Activated CD8-positive, alpha-beta memory T cell treated with anti-CD3 and anti-CD28 coated beads, Interleukin-2, amount 50 U/mL, for 48 hours (primary cell): Measurements from ENCODE around the gene FBXO30.
A peak's percentile ranks its signal among the peaks of the same experiment; 100 is the strongest.

ENCODE experiments used
- DNase-seq: peaks from one replicate; pipeline ENCODE4 v3.0.0-alpha.2; 2020

The FBXO30 gene

GRCh38 chr6:145818796-145819195, 4.2 kb upstream of the FBXO30 start:
- DNase-seq: no peak

DNA sequence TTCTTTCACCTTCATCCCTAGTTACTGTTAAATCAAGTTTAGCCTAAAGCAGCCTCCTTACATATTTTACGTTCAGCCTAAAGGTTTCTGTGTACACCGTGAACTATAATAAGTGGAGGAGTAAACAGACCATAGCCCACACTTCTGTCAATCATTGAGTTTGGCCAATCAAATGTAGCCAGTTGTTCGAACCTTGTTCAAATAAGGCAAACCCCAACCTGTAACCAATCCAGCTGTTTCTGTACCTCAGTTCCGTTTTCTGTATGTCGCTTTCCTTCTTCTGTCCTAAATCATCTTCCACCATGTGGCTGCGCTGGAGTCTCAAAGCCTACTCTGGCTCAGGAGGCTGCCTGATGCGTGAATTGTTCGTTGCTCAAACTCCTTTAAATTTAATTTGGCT, 1.8 kb upstream of the FBXO30 start:
- no peak for DNase-seq

DNA sequence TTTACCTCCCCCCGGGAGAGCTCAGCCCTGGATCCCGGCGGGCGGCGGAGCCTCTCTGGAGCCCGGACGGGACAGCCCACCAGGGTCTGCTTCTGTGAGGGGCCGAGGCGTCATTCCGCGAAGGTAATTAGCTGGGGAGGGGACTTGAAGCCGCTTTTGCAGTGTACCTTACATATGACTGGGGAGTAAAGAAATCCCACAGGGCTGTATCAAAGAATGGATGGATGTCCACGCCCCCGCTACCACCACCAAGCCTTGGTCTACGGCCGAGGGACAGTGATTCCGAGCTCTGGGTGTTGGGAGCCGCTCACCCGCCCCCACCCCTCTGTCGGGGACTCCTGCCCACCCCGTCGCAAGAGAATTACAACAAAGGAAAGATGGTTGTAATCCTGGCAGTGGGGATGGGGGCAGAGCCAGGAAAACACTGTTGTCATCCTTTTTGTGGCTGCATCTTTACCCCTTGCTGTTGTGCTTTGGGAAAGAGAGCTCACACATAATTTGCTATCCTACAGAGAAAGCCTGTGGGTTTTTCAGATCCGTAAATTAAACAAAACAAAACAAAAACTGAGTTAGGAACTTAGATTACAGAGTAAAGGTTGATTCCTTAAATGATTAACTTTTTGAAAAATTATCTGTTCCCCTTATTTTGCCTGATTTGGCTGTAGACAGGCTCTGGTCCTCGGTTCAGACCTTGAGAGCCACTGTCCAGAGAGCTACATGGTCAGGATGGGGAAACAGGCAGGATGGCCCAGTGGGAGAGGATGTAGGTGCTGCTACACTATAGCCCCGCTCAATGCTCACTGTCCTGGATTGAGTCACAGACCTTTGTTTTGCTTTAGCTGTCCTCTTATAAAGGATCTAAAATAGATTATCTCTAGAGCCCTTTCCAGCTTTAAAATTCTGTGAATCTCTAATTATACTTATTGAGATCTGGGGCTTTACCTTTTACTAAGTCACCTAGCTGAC, 997 bp upstream of the FBXO30 start:
- DNase-seq: no peak

GRCh38 chr6:145814035-145814500, 527 bp downstream of the FBXO30 start:
- DNase-seq: peak; percentile 65

- no peak for DNase-seq
Observed at GRCh38 chr6:145813285-145814034, 1.1 kb downstream of the FBXO30 start.

- DNase-seq: no peak
Observed at GRCh38 chr6:145811741-145812140, 2.9 kb downstream of the FBXO30 start.

DNA sequence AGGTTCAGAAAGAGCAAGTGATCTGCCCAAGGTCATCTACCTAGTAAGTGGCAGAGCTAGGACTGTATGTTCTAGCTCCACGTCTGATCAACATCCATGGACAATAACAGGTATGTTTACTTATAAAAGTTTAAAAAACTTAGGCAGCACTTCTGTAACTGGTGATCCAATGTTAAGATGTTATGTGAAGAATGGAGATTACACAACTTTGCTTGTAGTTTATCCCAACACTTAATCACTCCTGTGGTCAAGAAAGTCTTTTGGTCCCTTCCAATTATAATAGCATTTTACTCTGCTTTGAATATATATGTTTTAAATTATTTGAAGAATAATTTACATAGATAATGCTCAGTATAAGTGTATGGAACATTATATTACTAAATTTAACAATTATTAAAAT, 4.8 kb downstream of the FBXO30 start:
- no peak for DNase-seq

DNA sequence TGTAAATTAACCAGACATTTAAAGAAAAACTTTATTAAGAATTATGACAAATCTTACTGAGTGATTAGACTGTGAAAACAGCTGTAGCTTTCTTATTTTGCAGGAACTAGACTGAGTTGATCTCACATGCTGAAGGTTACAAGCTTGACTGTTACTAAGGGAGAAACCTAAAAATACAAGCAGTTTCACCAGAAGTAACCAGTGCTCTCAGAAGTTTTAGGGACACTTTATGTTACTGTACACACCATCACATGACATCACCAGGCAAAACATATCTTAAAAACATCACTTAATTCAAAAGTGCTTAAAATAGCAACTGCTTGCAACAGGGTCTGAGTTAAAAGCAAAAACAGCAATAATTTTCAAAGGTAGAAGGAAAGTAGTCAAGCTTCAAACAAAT, 5.4 kb downstream of the FBXO30 start:
- no peak for DNase-seq

DNA sequence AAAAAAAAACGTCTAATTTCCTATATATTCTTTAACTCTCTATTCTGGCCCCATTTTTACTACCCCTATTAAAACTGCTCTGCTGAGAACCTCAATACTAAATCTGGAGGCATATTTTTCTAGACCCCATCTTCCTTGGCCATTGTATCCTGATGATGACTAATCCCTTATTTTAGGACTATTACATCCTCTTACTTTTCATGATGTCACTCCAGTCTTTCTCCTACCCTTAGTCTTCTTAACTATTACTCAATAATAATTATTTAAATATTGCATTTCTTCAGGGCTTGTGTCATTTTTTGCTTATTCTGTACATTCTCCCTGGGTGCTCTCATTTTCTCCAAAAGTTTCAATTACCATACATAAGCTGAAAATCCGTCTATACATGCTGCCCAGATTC, 6.4 kb downstream of the FBXO30 start:
- DNase-seq: no peak

GRCh38 chr6:145802141-145802540, 12.5 kb downstream of the FBXO30 start:
- DNase-seq: no peak

- DNase-seq: no peak
Observed at GRCh38 chr6:145801021-145801420, 13.6 kb downstream of the FBXO30 start.

GRCh38 chr6:145798530-145798929, 16.1 kb downstream of the FBXO30 start:
- DNase-seq: no peak

- DNase-seq: no peak
Observed at GRCh38 chr6:145789443-145789842, 25.2 kb downstream of the FBXO30 start.

DNA sequence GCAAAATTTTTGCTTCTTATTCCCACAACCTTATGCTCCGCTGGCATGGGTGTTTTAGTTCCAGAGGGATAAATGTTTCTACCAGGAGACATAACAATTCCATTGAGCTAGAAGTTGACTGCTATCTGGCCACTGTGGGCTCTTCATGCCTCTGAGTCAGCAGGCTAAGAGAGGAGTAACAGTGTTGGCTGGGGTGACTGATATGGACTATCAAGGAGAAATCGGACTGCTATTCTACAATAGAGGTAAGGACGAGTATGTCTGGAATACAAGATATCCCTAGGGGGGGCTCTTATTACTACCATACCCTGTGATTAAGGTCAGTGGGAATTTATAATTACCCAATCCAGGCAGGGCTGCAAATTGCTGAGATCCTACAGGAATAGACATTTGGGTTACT, 26.9 kb downstream of the FBXO30 start:
- no peak for DNase-seq

GRCh38 chr6:145784683-145785082, 29.9 kb downstream of the FBXO30 start:
- no peak for DNase-seq

DNA sequence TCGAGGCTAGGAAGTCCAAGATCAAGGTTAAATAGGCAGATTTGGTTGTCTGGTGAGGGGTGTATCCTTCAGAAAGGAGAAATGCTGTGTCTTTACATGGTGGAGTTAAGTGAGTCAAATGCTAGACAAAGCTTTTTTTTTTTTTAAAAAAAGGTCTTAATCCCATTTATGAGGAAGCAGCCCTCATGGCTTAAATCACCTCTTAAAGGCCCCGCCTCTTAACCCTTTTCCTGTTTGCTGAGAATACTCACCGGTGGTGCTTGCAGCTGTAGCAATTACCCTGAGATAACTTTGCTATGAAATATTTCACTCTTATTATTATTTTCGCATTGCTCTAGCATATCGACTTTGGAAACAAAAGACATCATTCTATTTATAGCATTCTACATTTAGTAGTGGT, 30.8 kb downstream of the FBXO30 start:
- no peak for DNase-seq

- no peak for DNase-seq
Observed at GRCh38 chr6:145772846-145773245, 41.7 kb downstream of the FBXO30 start.

GRCh38 chr6:145765449-145765848, 49.1 kb downstream of the FBXO30 start:
- no peak for DNase-seq

- DNase-seq: no peak
Observed at GRCh38 chr6:145763742-145764141, 50.9 kb downstream of the FBXO30 start.

GRCh38 chr6:145761584-145761983, 53.0 kb downstream of the FBXO30 start:
- no peak for DNase-seq

DNA sequence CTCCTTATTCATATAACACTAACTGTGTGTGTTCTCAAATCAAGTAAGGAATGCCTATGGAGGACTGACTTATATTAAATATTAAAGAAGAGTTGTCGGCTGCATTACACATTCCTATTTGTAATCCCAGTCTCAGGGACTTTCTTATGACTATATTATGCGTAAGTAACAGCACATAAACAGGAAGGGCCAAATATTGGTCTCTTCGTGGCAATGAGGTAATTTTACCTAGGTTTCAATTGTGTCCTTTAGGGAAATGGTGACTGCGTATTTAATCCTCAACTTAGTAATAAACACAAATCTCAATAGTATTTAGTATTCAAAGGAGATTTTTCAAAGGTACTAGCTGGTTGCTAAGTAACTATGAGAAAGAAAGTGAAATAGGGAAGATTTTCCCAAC, 56.5 kb downstream of the FBXO30 start:
- DNase-seq: no peak

DNA sequence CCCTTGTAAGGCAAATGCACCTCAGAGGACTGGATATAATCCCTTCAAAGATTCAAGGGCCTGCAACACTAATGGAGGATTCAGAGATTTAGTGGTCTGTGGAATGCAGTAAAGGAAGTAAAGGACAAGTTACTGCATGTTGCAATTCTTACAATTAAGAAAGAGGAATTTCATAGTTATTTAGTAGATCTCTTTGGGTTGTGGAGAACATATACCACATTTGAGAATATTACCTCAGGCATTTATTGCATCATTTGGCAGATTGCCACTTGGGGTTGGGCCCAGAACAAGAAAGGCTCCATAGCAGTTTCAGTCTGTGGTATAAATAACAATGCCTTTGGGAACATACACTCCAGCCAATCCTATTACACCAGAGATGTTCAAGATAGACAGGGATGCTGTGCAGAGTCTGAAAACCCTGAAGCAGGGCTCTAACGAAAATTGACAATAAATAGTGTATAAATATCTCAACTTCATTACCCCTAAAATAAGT, 58.4 kb downstream of the FBXO30 start:
- no peak for DNase-seq

DNA sequence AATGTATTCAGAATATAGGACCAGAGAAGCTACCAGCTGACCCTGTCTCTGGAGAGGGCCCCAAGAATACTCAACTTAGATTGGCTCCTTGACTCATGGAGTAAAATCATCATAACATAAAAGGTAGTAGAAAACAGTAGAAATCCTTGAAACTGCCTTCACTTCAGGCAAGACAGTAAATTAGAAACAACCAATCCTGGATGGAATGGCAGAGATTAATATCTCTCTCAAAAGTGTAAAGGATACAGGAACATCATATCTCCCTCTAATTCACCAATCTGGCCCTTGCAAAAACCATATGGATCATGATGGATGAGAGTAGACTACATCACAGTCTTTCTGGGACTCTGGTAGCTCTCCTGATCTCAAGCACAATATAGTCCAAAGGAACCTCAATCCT, 58.9 kb downstream of the FBXO30 start:
- no peak for DNase-seq

DNA sequence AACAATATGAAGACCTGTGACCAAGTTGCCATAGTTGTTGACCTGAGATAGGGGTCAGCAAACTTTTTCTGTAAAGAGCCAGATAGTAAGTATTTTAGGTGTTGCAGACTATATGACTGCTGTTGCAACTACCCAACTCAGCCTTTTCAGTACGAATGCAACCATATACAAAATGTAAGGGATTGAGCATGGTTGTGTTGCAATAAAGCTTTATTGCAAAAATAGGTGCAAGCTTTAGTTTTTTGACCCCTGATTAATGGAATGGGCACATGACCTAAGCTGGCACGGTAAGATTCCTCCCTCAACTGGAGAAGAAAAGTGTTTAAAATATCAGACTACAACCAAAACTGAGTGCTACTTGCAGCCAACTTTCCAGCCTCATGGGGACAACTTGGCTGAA, 62.0 kb downstream of the FBXO30 start:
- DNase-seq: no peak
